ENCODE results near the gene SEMA3D. TPM values are rescaled to one million over a fixed set of nuclear protein-coding genes. Genes with fewer than 3 reads are reported as not detected.
A peak's percentile ranks its signal among the peaks of the same experiment; 100 is the strongest.

Gene SEMA3D
- total and polyA plus RNA-seq, 2 donors (not counting 3 experiments of a cell fraction or from before 2014, with no cell fraction given): 9.9 to 10.3 TPM

- CTCF ChIA-PET: interaction anchor here (0.7 to 2.6 kb wide), 23 partner anchors 10 to 645 kb away, joined by 3 to 83 read pairs (median 5); no protein-coding TSS in a partner anchor
- POLR2A ChIA-PET: interaction anchor here (0.8 kb wide), 1 partner anchor 83 kb away, joined by 3 read pairs; no protein-coding TSS in a partner anchor
- BruUV-seq (replicated peaks): TSS peak; percentile 64
- H3K27ac ChIP-seq (ENCODE audit: insufficient read depth, low read depth, low read length): peak overlapping the region; percentile 40
- intact Hi-C loops (cut with micrococcal nuclease) (loop anchor here (1.0 to 10.0 kb wide), 9 partner anchors 48 to 1248 kb away; partner anchors contain the start of gene SEMA3A), dilution Hi-C loops (cut with MboI; ENCODE audit: extremely low pct_ligation_motif_present, low sequenced_read_pairs) (no loop called here)
- peak overlapping the region; percentile 52 to 79 (median 54) for H3K4me3 ChIP-seq (replicated peaks in 1 of 3; ENCODE audit: insufficient read depth in 1 of 3, low read depth in 1 of 3, low read length in 3 of 3)
- DNase-seq (ENCODE audit: low read depth, low spot score) (peak; percentile 69), FAIRE-seq (peak; percentile 15)
- no peaks in the 10 kb centered on the region for H3K9me1 ChIP-seq (replicated peaks; ENCODE audit: control insufficient read depth, extremely low read depth, insufficient read depth, low read length)
- TF ChIP-seq POLR2A (IDR thresholded peaks at IDR 0.05; ENCODE audit: low read depth, low read length) (no peak), JUN (IDR thresholded peaks at IDR 0.05; ENCODE audit: borderline replicate concordance, insufficient read depth, insufficient read length, low read depth) (no peak), GATA2 (IDR thresholded peaks at IDR 0.05; ENCODE audit: insufficient read depth, insufficient read length, low read depth, low read length) (no peak), MAX (IDR thresholded peaks at IDR 0.05; ENCODE audit: insufficient read depth, insufficient read length) (no peak), CTCF (IDR thresholded peaks at IDR 0.05; ENCODE audit: extremely low read depth in 1 of 2, insufficient read depth in 1 of 2, low read depth in 1 of 2, low read length in 2 of 2) (no peak), POLR2AphosphoS5 (IDR thresholded peaks at IDR 0.05; ENCODE audit: insufficient read depth, low read depth, low read length) (no peak), MYC (IDR thresholded peaks at IDR 0.05; ENCODE audit: low read depth, low read length) (no peak), FOS (IDR thresholded peaks at IDR 0.05; ENCODE audit: borderline replicate concordance, insufficient read depth, low read length) (no peak), EZH2 (IDR thresholded peaks at IDR 0.05; ENCODE audit: borderline replicate concordance, low read depth, low read length, severe bottlenecking) (no peak)
- H3K36me3 ChIP-seq (ENCODE audit: control insufficient read depth in 2 of 2, extremely low read depth in 1 of 2, insufficient read depth in 2 of 2, low read length in 2 of 2): no peaks in the 10 kb centered on the region
- no peaks in the 10 kb centered on the region for H4K20me1 ChIP-seq (replicated peaks; ENCODE audit: control insufficient read depth, extremely low read depth, insufficient read depth, low read length)
- peak overlapping the region; percentile 94 for H2AFZ ChIP-seq (ENCODE audit: low read depth, low read length)
- H3K79me2 ChIP-seq (ENCODE audit: control insufficient read depth, insufficient read depth, low read length): no peaks in the 10 kb centered on the region
- H3K4me2 ChIP-seq (ENCODE audit: insufficient read depth, low read length): peak overlapping the region; percentile 79
- H3K9ac ChIP-seq (replicated peaks; ENCODE audit: extremely low read depth, insufficient read depth, low read length): peak overlapping the region; percentile 72
- H3K9me3 ChIP-seq (replicated peaks; ENCODE audit: control insufficient read depth, insufficient read depth, low read length): no peaks in the 10 kb centered on the region
- H3K4me1 ChIP-seq (ENCODE audit: control insufficient read depth, extremely low read depth, insufficient read depth, low read length): peaks cover 5% of the 10 kb centered on the region
- H3K27me3 ChIP-seq (ENCODE audit: control insufficient read depth in 2 of 2, insufficient read depth in 2 of 2, low read length in 2 of 2): no peaks in the 10 kb centered on the region
Observed at GRCh38 chr7:85185424-85186082, 1.3 kb downstream of the SEMA3D start.

Data from endothelial cell of umbilical vein (primary cell).